Spinal cord (tissue), 10 donors: ENCODE data around the gene SIPA1L3. TPM values are rescaled to one million over a fixed set of nuclear protein-coding genes. Genes with fewer than 3 reads are reported as not detected.
"Not testable (repeated sequence)": the region's sequence is repeated elsewhere in the genome, so short reads cannot be mapped to it uniquely, and the experiment has no call there.

Experiments
- DNase-seq, 6 donors: peaks; one replicate each; pipeline versions ENCODE4 v3.0.0 to v3.0.0-alpha.2; 2013 to 2015; ENCODE audit warnings: low spot score in 6 of 6, low read depth in 4 of 6
- H3K27ac ChIP-seq: one replicate; pipeline ENCODE4 v1.5.1; 2013; ENCODE audit warnings: low read depth, low read length, control low read depth
- H3K27me3 ChIP-seq: one replicate; pipeline ENCODE4 v1.6.1; 2013; ENCODE audit warnings: low read length; ENCODE audit not compliant: control insufficient read depth, insufficient read depth
- H3K36me3 ChIP-seq: one replicate; pipeline ENCODE4 v1.6.1; 2013; ENCODE audit warnings: low read length; ENCODE audit not compliant: control insufficient read depth, insufficient read depth
- H3K4me1 ChIP-seq: one replicate; pipeline ENCODE4 v1.6.1; 2013; ENCODE audit warnings: low read length; ENCODE audit not compliant: control insufficient read depth, insufficient read depth
- H3K4me3 ChIP-seq: one replicate; pipeline ENCODE4 v1.5.1; 2013; ENCODE audit warnings: low read depth, low read length, control low read depth
- H3K9me3 ChIP-seq: one replicate; pipeline ENCODE4 v1.6.1; 2013; ENCODE audit warnings: low read length; ENCODE audit not compliant: control insufficient read depth, insufficient read depth
- WGBS: methylation state at CpG from one replicate; pipeline ENCODE4 v1.1.5; 2013; ENCODE audit warnings: missing lambda C conversion rate; ENCODE audit not compliant: insufficient coverage; 5-methylcytosine and 5-hydroxymethylcytosine counted together
- polyA plus RNA-seq, 2 donors: library from polyadenylated mRNA; unstranded; fragments of 120-200 nt; gene quantifications; one replicate each; pipeline ENCODE4 v1.2.1, GENCODE V29; 2013; ENCODE audit not compliant: insufficient read length in 2 of 2
- total RNA-seq, 2 donors: library from RNA; depleted of rRNA in 1 of 2; stranded (reverse); fragments of 120-200 nt in 1 of 2; fragments of >200 nt in 1 of 2; gene quantifications; one replicate each; pipeline versions ENCODE4 v1.2.3 to v1.2.4, GENCODE V29; 2013 to 2014
- donor health status: healthy.

Gene SIPA1L3
- total and polyA plus RNA-seq, 4 donors: 13.6 to 34.8 (median 21.9) TPM

DNA sequence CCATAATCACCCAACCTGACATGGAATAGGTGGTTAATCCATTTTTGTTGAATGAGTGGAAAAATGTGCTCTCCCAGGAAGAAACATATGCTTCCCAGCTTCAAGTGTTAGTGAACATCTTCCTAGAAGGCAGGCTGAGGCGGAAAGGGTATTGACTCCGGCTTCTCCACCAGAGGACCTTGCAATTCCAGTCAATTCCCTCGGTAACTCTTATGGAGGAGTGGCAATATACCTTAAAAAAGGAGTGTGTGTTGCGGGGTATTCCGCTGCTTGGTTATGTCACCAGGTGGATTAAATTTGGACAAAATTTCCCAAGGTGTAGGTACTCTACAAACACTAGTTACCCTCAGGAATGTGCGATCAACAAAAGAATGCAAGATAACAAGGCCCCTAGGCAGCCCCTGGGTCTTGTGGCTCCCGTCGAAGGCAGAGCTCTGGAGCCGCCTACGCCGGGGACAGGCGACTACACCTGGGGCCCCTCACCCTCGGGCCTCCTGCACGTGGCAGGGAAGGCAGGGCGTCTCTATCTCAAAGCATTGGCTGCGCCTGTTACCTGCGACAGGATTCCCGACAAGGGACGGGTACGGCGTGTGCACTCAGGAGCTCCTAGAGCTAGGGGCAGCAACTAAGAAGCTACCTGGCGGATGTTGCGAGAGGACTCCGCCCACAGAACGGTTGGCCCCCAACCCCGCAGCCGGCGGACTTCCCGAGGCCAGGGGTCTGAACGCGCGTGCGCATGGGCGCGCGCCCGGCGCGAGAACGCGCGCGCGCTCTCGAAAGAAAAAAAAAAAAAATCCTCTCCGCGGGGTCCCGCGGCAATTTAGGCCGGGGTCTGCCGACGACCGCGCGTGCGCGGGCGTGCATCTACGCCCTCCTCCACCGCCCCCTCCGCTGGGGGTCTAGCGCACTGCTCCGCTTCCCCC is 801 bp upstream of the SIPA1L3 start, which contains the start of gene WDR87:
Gene WDR87 (minus strand): TSS at position 649 of the 923 bp plus-strand sequence. CDS start 8,355 bp downstream, outside the sequence.
- peak in 5 of 6 donors; percentile 74 to 97 (median 86) for DNase-seq
- peak within 1 kb of the TSS; percentile 71 for H3K4me3 ChIP-seq
- peaks cover 18% of the 10 kb centered on the region for H3K4me1 ChIP-seq
- H3K27me3 ChIP-seq: no peaks in the 10 kb centered on the region
- peak within 1 kb of the TSS; percentile 88 for H3K27ac ChIP-seq
- no peaks in the 10 kb centered on the region for H3K9me3 ChIP-seq
- 2% methylated on average over 60 of the region's 63 CpGs for whole genome bisulfite sequencing
- no peaks in the 10 kb centered on the region for H3K36me3 ChIP-seq

DNA sequence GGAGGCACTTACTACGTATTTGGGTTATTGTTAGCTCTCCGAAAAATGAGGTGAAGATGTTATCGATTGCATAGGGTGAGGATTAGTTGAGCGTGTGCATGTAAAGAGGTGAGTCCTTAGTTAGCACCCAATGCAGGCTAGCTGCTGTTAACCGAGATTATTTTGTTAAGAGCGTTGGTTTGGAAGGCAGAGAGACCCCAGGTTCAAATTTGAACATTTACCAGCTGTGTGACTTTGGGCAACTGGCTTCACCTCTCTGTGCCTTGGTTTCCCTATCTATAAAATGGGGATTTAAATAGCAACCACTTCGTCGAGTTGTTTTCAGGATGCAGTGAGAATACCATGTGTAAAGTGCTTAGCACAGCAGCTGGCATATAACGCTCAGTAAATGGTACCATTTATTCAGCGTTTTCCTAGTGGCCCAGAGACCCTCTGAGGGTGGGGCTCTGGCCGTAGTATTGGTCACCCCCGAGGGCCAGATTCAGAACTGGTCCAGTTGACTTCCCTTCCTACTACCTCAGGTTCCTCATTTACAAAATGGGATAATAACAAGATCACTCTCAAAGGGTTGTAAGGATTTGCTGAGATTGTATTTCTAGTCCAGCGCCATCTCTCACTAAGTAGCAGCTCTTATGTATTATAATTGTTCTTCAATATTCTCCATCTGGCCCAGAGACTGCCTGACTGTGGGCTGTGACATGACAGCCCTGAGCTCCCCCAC is 887 bp downstream of the SIPA1L3 start:
- H3K27ac ChIP-seq: no peak overlapping the region

DNA sequence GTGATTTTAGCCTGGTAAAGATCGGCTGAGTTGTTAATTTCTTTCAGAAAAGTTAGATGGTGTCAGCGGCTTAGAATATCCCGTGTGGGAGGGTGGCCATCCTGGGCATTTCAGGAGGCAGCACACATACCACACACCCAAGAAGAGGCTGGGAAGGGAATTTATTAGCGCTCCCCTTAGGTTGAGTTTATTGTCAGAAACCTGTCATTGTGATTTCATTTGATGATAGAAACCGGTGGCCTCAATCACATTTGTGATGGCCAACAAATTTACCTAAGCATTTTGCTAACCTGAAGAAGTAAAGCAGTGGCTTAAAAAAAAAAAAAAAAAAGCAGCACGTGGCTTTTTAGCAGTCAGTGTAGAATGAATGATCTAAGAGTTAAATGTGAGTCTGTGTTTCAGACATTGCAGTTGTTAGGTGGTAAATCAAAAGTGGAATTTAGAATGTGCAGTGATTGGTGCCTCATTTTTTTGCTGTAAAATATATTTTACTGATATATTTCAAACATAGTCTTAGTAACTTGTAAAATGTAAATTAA is 2.7 kb downstream of the SIPA1L3 start:
- H3K36me3 ChIP-seq: peaks cover 2% of the 10 kb centered on the region
- WGBS: no CpG with 5 or more reads among the region's 6 CpGs
- no peak for DNase-seq

More for the DNA sequence above, 887 bp downstream of the SIPA1L3 start:
- Histone ChIP-seq H3K4me3 (peak overlapping the region; percentile 71), H3K9me3 (no peaks in the 10 kb centered on the region), H3K27me3 (no peaks in the 10 kb centered on the region), H3K36me3 (no peaks in the 10 kb centered on the region), H3K4me1 (peaks cover 18% of the 10 kb centered on the region)
- 15% methylated on average over 8 of the region's 13 CpGs for WGBS
- DNase-seq: peak in 1 of 6 donors; percentile 10

DNA sequence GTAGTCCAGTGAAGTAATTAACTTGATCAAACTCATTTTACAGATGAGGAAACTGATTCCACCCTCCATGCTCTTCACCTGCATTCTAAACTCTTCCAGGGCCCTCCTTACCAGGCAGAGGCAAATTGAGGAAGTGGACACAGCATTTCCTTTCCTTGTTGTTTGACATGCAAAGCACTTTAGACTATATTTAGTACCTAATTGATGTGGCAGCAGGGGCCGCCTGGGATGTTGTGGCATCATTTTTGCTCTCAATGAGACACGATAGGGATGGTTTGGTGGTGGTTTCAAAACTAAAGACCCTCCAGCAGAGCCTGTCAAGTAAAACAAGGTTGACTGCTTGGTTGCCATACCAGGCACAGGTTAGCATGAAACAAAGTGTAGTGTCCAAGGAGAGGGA is 7.9 kb downstream of the SIPA1L3 start:
- Histone ChIP-seq H3K27ac (no peak overlapping the region), H3K9me3 (no peaks in the 10 kb centered on the region), H3K36me3 (peaks cover 5% of the 10 kb centered on the region), H3K4me1 (no peaks in the 10 kb centered on the region), H3K4me3 (no peak overlapping the region), H3K27me3 (no peaks in the 10 kb centered on the region)
- WGBS: 68% methylated on average over 2 of the region's 2 CpGs
- DNase-seq: no peak

More for the DNA sequence above, 2.7 kb downstream of the SIPA1L3 start:
- no peaks in the 10 kb centered on the region for H3K9me3 ChIP-seq
- H3K27ac ChIP-seq: no peak overlapping the region
- peaks cover 18% of the 10 kb centered on the region for H3K4me1 ChIP-seq
- H3K27me3 ChIP-seq: no peaks in the 10 kb centered on the region
- H3K4me3 ChIP-seq: no peak overlapping the region

DNA sequence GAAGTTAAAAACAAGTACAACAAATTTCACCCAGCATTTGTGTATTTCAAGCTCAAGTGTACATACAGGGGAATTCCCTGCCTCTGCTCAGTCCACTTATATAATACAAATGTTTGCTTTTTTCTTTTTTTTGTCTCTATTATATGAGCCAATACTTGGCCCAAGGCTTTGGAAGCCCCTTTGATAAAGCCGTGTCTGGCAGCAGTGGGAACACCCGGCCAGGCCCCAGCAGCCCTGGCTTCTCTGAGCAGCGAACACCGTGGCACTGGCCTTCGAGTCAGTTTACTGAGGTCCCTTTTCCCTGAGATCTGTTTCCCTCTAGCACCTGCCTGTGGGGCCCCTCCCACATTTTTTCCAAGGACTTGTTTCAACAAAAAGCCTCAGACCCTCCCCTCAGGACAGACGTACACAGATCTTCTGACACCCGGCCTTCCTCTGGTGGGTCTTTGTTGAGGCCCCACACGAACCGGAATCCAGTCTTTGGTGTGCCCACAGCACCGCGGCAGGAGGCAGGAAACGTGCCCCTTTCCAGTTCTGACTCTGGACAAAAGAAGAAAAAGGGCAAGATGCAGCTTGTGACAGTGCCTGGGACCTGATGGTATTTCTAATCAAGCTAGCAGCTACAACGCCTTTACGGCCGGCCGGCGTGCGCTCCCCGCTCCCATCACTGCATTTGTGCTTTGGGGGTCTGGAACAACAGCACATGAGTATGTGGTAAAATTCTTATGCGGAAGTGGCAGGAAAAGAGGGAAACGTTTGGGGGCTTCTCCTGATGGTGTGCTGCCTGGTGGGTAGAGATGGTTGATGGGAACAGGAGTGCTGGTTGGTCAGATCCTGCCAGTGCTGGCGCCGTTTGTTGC is 13.8 kb downstream of the SIPA1L3 start:
- Histone ChIP-seq H3K27ac (no peak overlapping the region), H3K36me3 (peaks cover 10% of the 10 kb centered on the region), H3K9me3 (no peaks in the 10 kb centered on the region), H3K27me3 (no peaks in the 10 kb centered on the region), H3K4me1 (peaks cover 9% of the 10 kb centered on the region), H3K4me3 (no peak overlapping the region)
- WGBS: 39% methylated on average over 23 of the region's 23 CpGs
- DNase-seq: peak in 2 of 6 donors; percentile 22 to 45

DNA sequence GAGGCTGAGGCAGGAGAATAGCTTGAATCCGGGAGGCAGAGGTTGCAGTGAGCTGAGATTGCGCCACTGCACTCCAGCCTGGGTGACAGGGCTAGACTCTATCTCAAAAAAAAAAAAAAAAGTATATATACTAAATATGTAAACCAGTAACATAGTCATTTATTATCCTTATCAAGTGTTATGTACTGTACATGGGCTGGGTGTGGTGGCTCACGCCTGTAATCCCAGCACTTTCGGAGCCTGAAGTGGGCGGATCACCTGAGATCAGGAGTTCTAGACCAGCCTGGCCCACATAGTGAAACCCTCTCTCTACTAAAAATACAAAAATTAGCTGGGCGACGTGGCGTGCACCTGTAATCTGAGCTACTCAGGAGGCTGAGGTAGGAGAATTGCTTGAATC is 17.6 kb downstream of the SIPA1L3 start:
- H3K27ac ChIP-seq, H3K4me3 ChIP-seq, H3K27me3 ChIP-seq, H3K9me3 ChIP-seq, DNase-seq: not testable (repeated sequence)
- peaks cover 20% of the 10 kb centered on the region for H3K4me1 ChIP-seq
- WGBS: 100% methylated on average over 3 of the region's 8 CpGs
- peaks cover 12% of the 10 kb centered on the region for H3K36me3 ChIP-seq

DNA sequence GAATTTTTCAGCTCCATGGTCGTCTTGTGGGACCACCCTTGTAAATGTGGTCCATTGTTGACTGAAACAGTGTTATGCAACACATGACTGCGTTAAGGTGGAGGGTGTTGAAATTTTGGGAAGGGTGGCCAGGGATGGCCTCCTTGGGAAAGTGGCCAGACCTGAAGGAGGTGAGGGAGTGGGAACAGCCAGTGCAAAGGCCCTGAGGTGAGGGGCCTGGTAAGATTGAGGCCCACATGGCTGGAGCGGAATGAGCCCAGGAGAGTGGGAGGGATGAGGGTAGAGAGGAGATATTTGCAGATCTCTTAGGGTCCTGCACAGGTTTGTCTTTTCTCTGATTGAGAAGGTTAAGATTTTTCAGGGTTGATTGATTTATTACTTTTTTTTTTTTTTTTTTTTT is 18.2 kb downstream of the SIPA1L3 start:
- Histone ChIP-seq H3K9me3 (no peaks in the 10 kb centered on the region), H3K27me3 (no peaks in the 10 kb centered on the region), H3K4me1 (peaks cover 20% of the 10 kb centered on the region), H3K27ac (no peak overlapping the region), H3K4me3 (no peak overlapping the region), H3K36me3 (peaks cover 12% of the 10 kb centered on the region)
- DNase-seq: no peak
- WGBS: 91% methylated on average over 3 of the region's 3 CpGs

DNA sequence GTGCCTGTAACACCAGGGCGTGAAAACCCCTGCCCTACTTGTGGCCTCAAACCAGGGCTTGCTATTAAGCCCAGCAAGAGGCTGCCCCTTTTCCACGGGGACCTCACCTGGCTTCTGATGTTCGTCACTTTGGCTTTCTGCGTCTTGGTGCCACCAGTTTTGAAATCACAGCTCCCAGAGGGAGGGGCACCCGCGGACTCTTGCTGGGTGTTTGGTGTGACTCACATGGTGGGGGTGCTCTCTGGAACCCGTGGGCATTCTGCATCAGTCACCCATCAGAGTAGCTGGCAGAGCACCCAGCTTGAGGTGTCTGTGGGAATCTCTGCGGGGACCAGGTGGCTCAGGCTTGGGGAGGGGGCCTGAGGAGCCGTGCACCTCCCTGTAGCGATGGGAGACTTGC is 19.2 kb downstream of the SIPA1L3 start:
- DNase-seq: no peak
- Histone ChIP-seq H3K27me3 (no peaks in the 10 kb centered on the region), H3K4me1 (peaks cover 15% of the 10 kb centered on the region), H3K36me3 (peaks cover 9% of the 10 kb centered on the region), H3K4me3 (no peak overlapping the region), H3K27ac (no peak overlapping the region), H3K9me3 (no peaks in the 10 kb centered on the region)
- WGBS: 96% methylated on average over 10 of the region's 10 CpGs

DNA sequence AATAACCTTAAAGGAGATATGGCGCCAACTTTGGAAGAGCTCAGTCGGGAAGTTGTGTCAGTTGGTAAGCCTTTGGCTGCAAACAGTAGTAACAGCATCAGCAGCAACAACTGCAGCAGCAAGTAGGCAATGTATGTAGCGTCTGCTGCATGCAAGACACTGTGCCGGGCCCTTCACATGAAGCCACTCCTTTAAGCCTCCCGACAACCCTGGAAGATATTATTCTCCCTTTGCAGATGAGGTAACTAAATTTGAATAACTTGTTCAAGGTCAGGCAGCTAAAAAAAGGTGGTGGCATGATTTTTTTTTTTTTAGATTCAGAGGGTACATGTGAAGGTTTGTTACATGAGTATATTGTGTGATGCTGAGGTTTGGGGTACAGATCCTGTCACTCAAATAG is 19.7 kb downstream of the SIPA1L3 start:
- no peak for DNase-seq
- peaks cover 5% of the 10 kb centered on the region for H3K36me3 ChIP-seq
- H3K9me3 ChIP-seq: no peaks in the 10 kb centered on the region
- H3K27me3 ChIP-seq: no peaks in the 10 kb centered on the region
- H3K4me1 ChIP-seq: peaks cover 18% of the 10 kb centered on the region
- no peak overlapping the region for H3K27ac ChIP-seq
- 91% methylated on average over 3 of the region's 5 CpGs for WGBS
- no peak overlapping the region for H3K4me3 ChIP-seq
